ENCODE measurements around the gene CD79A.
"Not testable (repeated sequence)": the region's sequence is repeated elsewhere in the genome, so short reads cannot be mapped to it uniquely, and the experiment has no call there.

Gene CD79A

GRCh38 chr19:41904118-41904870 is 27.2 kb downstream of the CD79A start:
- DNase-seq (ENCODE audit: low read depth in 2 of 2, low spot score in 1 of 2), result no peak

GRCh38 chr19:41905273-41906002 is 28.4 kb downstream of the CD79A start:
- no peak for DNase-seq (ENCODE audit: low read depth in 2 of 2, low spot score in 1 of 2)

- no peak for DNase-seq (ENCODE audit: low read depth in 2 of 2, low spot score in 1 of 2)
These were observed 29.2 kb downstream of the CD79A start for GRCh38 chr19:41906271-41906670.

DNA sequence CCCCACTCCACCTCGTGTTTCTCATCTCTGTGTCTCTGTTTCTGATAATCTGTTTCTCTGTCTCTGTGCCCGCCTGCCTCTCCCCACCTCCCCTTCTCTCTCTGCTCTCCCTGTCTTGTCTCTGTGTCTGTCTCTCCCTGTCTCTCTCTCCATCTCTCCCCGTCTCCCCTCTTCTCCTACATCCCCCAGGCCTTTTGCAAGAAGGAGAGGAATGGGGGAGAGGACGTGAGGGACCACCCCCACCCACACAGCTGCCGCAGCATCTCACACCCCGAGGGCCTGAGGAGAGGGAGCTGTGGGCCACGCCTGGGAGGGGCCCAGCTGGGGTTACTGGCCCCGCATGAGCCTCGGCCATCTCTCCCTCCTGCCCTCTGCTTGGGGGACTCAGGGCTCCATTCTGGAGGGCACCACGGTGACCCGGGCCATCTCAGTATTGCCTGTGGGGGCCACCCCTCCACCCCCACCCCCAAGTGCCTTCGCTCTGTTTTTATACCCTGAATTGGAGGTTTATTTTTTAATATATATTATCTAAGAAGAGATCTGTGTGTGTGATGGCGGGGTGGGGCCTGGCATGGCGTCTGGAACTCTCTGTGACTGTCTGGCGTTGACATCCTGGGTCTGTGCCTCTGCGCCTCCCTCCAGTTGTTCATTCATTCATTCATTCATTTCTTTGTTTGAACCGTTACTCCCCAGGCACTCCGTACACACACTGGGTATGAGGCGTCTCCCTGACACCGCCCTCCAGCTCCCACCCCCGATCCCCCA is 30.0 kb downstream of the CD79A start:
- no peak for DNase-seq (ENCODE audit: low read depth in 2 of 2, low spot score in 1 of 2)

- no peak for DNase-seq (ENCODE audit: low read depth in 2 of 2, low spot score in 1 of 2)
These were observed 31.0 kb downstream of the CD79A start for GRCh38 chr19:41907994-41908615.

DNA sequence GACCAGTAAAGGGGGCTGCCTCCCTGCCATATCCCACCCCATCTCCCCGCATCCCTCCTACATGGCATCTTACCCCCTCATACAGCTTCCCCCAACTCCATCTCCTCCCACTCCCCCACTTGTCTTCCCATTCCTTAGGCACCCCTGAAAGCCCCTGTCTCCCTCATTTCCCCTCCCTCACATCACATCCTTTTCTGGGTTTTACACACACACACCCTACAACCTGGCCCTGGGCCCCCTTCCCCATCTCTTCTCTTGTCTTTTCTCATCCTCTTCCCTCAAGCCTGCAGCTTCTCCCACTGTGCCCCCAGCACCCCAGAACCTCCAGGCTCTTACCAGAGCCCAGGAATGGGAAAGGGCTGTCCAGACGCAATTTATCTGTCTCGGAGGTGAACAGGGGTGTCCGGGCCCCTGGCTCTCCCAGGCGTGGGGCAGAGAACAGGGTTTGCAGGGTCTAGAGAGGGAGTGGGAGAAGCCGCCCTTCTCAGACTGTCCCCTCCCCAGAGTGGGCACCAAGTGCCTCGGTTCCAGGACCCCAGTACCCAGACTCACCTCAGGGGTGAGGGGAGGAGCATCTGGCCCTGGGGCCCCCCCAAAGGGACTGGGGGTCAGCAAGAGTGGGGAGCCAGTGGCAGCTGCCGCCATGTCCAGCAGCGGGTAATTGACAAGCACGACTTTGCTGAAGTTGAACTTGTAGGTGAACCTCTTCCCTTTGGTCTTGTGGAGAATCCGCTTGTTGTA is 31.8 kb downstream of the CD79A start:
- DNase-seq (ENCODE audit: low read depth in 2 of 2, low spot score in 1 of 2), result no peak

- DNase-seq (ENCODE audit: low read depth in 2 of 2, low spot score in 1 of 2), result no peak
These were observed 32.6 kb downstream of the CD79A start for GRCh38 chr19:41909706-41910105.

GRCh38 chr19:41910240-41910991 is 33.3 kb downstream of the CD79A start:
- no peak for DNase-seq (ENCODE audit: low read depth in 2 of 2, low spot score in 1 of 2)

DNA sequence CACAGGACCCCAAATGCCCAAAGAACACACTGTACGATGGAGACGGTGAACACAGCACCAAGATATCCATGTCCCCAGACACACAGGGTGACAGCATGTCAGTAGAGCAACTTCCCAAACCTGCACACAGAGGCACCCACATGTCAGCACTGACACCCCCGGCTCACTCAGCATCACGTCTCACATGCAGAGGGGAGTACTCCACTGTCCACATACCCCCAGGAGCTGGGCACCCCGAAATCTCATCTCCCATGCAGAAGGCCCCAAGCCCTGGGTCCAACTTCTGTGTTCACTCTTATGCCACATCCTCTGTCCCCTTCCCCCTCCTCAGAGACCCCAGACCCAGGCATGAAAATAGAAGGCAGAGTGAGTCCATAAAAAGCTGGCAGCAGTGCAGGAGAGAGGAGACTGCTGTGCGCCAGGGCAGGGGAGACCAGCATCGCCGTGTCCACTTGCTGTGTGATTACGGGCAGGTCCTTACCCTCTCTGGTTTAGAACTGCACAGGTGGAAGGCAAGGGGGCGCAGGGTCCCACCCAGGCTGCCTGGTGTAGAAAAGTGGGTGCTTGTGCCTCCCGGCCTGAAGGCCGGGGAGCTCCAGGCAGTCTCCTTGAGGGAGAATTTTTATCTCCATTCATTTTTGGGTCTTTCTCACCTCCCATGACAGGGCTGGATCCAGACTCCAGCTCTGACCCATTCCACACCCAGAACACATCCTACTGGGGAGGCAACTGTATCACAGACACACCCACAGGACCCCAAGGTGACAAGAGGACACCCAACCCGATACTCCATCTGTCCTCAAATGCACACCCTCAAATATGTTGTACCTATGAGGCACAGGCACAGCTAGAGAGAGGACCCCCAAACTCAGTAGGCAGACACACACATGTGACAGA is 34.2 kb downstream of the CD79A start:
- no peak for DNase-seq (ENCODE audit: low read depth in 2 of 2, low spot score in 1 of 2)

DNA sequence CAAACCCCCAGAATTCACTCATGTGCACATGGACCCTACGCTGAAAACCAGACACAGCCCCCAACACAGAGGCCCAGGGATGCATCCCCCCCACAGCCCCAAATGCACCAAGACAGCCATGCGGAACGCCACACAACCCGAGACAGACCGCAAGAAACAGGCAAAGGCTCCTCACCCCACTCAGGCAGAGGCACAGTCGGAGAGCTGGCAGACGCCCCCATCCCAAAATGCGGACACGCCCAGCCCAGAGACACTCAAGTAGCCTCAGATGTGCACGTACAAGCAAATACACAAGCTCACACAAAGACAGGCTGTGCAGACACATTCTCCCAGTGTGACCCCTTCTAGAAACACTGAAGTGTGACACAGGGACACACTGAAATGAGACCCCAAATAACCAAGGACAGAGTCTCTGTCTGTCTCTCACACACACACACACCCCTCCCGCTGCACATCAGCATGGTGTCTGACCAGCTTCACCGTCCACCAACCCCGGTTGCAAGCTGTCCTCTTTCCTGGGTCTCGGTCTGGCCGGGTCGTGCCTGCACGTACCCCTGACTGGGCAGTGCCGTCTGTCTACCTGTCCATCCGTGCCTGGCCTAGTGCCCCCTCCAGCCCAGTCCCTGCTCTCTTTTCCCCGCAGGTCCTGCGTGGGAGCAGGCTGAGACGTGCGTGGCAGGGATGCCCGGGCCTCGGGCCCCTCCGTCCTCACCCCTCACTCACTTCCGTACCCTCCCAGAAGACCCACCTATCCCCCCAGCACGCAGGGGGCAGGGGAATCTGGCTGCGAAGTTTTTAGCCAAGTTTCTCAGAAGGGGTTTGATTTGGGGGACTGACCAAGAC is 35.0 kb downstream of the CD79A start:
- DNase-seq (ENCODE audit: low read depth in 2 of 2, low spot score in 1 of 2), result no peak

DNA sequence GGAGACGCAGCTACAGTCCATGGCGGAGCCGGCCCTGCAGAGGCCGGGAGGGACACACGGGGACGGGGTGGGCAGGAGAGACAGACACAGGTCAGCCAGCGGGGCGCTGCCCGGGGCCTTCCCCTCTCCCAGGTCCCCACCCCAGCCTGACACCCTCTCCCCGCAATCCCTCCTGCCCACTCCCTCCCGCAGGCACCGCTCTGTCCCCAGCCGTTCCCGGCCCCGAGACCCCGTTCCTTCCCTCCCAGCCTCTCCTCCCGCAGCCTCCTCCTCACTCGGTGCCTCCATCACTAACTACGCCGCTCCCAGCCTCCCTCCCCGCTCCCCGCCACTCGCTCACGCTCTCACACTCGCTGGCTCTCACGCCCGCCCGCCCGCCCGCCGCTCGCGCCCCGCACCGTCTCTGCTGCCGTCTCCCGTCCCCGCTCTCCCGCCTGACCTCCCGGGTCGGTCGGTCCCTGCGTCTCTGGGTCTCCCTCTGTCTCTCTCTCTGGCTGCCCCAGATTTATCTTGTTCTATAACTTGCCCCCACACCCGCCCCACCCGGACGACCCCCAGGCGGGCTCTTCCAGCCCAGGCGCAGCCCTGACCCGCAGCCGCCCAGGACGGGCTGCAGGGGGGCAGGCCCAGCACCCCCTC is 35.9 kb downstream of the CD79A start:
- DNase-seq (ENCODE audit: low read depth in 2 of 2, low spot score in 1 of 2), result no peak

- DNase-seq (ENCODE audit: low read depth in 2 of 2, low spot score in 1 of 2), result no peak
These were observed 36.7 kb downstream of the CD79A start for GRCh38 chr19:41913538-41914423.

GRCh38 chr19:41914424-41914834 is 37.4 kb downstream of the CD79A start:
- not testable (repeated sequence) for DNase-seq (ENCODE audit: low read depth in 2 of 2, low spot score in 1 of 2)

DNA sequence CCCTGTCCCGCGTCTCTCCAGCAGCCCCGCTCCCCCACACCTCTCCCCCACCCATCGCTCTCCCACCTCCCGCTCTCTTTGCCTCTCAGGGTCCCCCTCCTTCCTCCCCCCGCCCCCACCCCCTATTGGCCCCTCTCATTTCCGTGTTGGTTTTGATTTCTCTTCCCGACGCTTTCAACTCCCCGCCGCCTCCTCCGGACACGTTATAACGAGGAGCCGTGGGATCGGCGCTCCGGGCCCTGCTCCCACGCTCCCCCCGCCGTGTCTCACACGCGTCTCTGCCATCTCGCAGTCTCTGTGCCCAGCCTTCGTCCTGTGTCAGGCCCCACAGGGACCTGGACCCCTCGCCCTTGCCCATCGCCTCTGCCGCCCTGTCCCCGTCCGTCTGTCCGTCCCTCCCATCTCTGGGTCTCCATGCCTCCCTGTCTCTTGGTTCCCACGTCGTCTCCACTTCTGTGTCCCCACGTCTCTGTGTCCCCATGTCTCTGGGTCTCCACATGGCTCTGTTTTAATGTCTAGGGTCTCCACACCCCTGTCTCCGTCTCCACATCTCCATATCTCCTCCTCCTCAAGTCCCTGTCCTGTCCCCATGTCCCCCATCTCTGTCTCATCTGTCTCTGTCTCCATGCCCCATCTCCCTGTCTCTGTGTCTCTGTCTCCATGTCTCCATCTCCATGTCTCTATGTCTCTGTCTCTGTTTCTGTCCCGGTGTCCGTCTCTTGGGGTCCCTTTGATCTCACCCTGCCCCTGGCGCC is 38.1 kb downstream of the CD79A start:
- DNase-seq (ENCODE audit: low read depth in 2 of 2, low spot score in 1 of 2), result no peak

- DNase-seq (ENCODE audit: low read depth in 2 of 2, low spot score in 1 of 2), result no peak
These were observed 38.8 kb downstream of the CD79A start for GRCh38 chr19:41915776-41916414.

All from stimulated activated CD8-positive, alpha-beta memory T cell treated with anti-CD3 and anti-CD28 coated beads, Interleukin-4, amount 100 ng/mL, for 1 hour (primary cell).